Left hindlimb (tissue), 1 donor: Measurements from ENCODE around the gene TEK.
"Not testable (repeated sequence)": the region's sequence is repeated elsewhere in the genome, so short reads cannot be mapped to it uniquely, and the experiment has no call there.

ENCODE experiments used
- DNase-seq: peaks from one replicate; pipeline ENCODE4 v3.0.0-alpha.2; 2018

Gene TEK

GRCh38 chr9:27182421-27182820, 73.4 kb downstream of the TEK start:
- no peak for DNase-seq

- DNase-seq: no peak
Observed at GRCh38 chr9:27183131-27183530, 74.1 kb downstream of the TEK start.

- DNase-seq: no peak
Observed at GRCh38 chr9:27183701-27184100, 74.7 kb downstream of the TEK start.

- DNase-seq: no peak
Observed at GRCh38 chr9:27184556-27185351, 75.7 kb downstream of the TEK start.

GRCh38 chr9:27188426-27188825, 79.4 kb downstream of the TEK start:
- no peak for DNase-seq

- no peak for DNase-seq
Observed at GRCh38 chr9:27189426-27189825, 80.4 kb downstream of the TEK start.

- DNase-seq: no peak
Observed at GRCh38 chr9:27192291-27192960, 83.4 kb downstream of the TEK start.

- DNase-seq: no peak
Observed at GRCh38 chr9:27193886-27194285, 84.9 kb downstream of the TEK start.

- DNase-seq: no peak
Observed at GRCh38 chr9:27194401-27195091, 85.5 kb downstream of the TEK start.

- DNase-seq: no peak
Observed at GRCh38 chr9:27195191-27195590, 86.2 kb downstream of the TEK start.

GRCh38 chr9:27196383-27196782, 87.4 kb downstream of the TEK start:
- DNase-seq: no peak

GRCh38 chr9:27198190-27198589, 89.2 kb downstream of the TEK start:
- peak; percentile 39 for DNase-seq

GRCh38 chr9:27202056-27202455, 93.0 kb downstream of the TEK start:
- no peak for DNase-seq

- DNase-seq: no peak
Observed at GRCh38 chr9:27203783-27204182, 94.8 kb downstream of the TEK start.

GRCh38 chr9:27204578-27204977, 95.6 kb downstream of the TEK start:
- no peak for DNase-seq

GRCh38 chr9:27205198-27205597, 96.2 kb downstream of the TEK start:
- no peak for DNase-seq

- DNase-seq: no peak
Observed at GRCh38 chr9:27206041-27206440, 97.0 kb downstream of the TEK start.

GRCh38 chr9:27209034-27209433, 100.0 kb downstream of the TEK start:
- DNase-seq: no peak

GRCh38 chr9:27210588-27210987, 101.6 kb downstream of the TEK start:
- DNase-seq: no peak

- DNase-seq: no peak
Observed at GRCh38 chr9:27212191-27212590, 103.2 kb downstream of the TEK start.

GRCh38 chr9:27212621-27213020, 103.6 kb downstream of the TEK start:
- DNase-seq: no peak

GRCh38 chr9:27227192-27227591, 118.2 kb downstream of the TEK start:
- DNase-seq: no peak

- DNase-seq: not testable (repeated sequence)
Observed at GRCh38 chr9:27239648-27240047, 130.6 kb downstream of the TEK start.

GRCh38 chr9:27247756-27248155, 138.7 kb downstream of the TEK start:
- DNase-seq: no peak
